IMR-90 (cell line): Measurements from ENCODE around the gene STEAP4. TPM values are rescaled to one million over a fixed set of nuclear protein-coding genes. Genes with fewer than 3 reads are reported as not detected.

Source experiments
- ATAC-seq: fragments of 200-7000 bp; cut with Tn5 transposase; 2 replicates; pipeline ENCODE4 v1.9.1; 2020; ENCODE audit warnings: low read depth, mild to moderate bottlenecking, moderate library complexity
- BruUV-seq: library from RNA; stranded (reverse); fragments of 400-500 nt; replicated peaks from 2 replicates; lab custom pipeline; 2021; lab: Mats Ljungman, UMichigan
- CTCF ChIA-PET: fragments of 300-600 bp; formaldehyde crosslinking; extraction: SDS; loops from one replicate; lab custom pipeline; 2021; ENCODE audit warnings: antibody characterized with exemption; lab: Yijun Ruan, JAX
- POLR2A ChIA-PET: fragments of 300-600 bp; sonication (Branson Sonifier 250); formaldehyde crosslinking; loops from one replicate; lab custom pipeline; 2022; ENCODE audit warnings: antibody characterized with exemption; ENCODE audit not compliant: unreplicated experiment; lab: Charles Lee
- DNase-seq: peaks from one replicate; pipeline ENCODE4 v3.0.0; 2013
- H2AFZ ChIP-seq: replicated peaks from 2 replicates; pipeline ENCODE3; 2013; ENCODE audit warnings: low read length, mild to moderate bottlenecking; ENCODE audit not compliant: poor library complexity
- H2AK5ac ChIP-seq: 2 replicates; pipeline ENCODE4 v1.6.1; 2013; ENCODE audit warnings: low read depth, low read length, inconsistent platforms
- H2AK9ac ChIP-seq: replicated peaks from 2 replicates; pipeline ENCODE3; 2013; ENCODE audit warnings: mild to moderate bottlenecking, low read depth, low read length, moderate library complexity; ENCODE audit not compliant: poor library complexity
- H2BK120ac ChIP-seq: 2 replicates; pipeline ENCODE4 v1.6.1; 2013; ENCODE audit warnings: low read depth, low read length, inconsistent platforms
- H2BK15ac ChIP-seq: 3 replicates; pipeline ENCODE4 v1.6.1; 2013; ENCODE audit warnings: low read depth, low read length, inconsistent platforms
- H2BK20ac ChIP-seq: 2 replicates; pipeline ENCODE4 v1.6.1; 2013; ENCODE audit warnings: low read depth, mild to moderate bottlenecking, inconsistent platforms, low read length, moderate library complexity
- H2BK5ac ChIP-seq: 2 replicates; pipeline ENCODE4 v1.6.1; 2013; ENCODE audit warnings: mild to moderate bottlenecking, low read depth, low read length, inconsistent platforms; ENCODE audit not compliant: poor library complexity, severe bottlenecking
- H3K14ac ChIP-seq: replicated peaks from 2 replicates; pipeline ENCODE4 v1.6.1; 2013; ENCODE audit warnings: low read depth, low read length, inconsistent platforms
- H3K18ac ChIP-seq: 2 replicates; pipeline ENCODE4 v1.6.1; 2013; ENCODE audit warnings: low read depth, low read length, control low read depth
- H3K23ac ChIP-seq: 2 replicates; pipeline ENCODE4 v1.6.1; 2013; ENCODE audit warnings: low read depth, low read length, inconsistent platforms
- H3K27ac ChIP-seq: 2 replicates; pipeline ENCODE4 v1.5.1; 2013; ENCODE audit warnings: mild to moderate bottlenecking, control low read depth, low read length; ENCODE audit not compliant: insufficient read depth
- H3K27me3 ChIP-seq: 2 replicates; pipeline ENCODE4 v1.6.1; 2013; ENCODE audit warnings: low read length; ENCODE audit not compliant: control insufficient read depth, insufficient read depth
- H3K36me3 ChIP-seq: 2 replicates; pipeline ENCODE4 v1.6.1; 2013; ENCODE audit warnings: low read length, mixed read lengths; ENCODE audit not compliant: control insufficient read depth, insufficient read depth
- H3K4ac ChIP-seq: 2 replicates; pipeline ENCODE4 v1.6.1; 2013; ENCODE audit warnings: low read depth, low read length, inconsistent platforms
- H3K4me1 ChIP-seq: 2 replicates; pipeline ENCODE4 v1.6.1; 2013; ENCODE audit warnings: low read length, mixed read lengths; ENCODE audit not compliant: control insufficient read depth, insufficient read depth
- H3K4me2 ChIP-seq: 2 replicates; pipeline ENCODE4 v1.6.1; 2013; ENCODE audit warnings: low read depth, mild to moderate bottlenecking, control low read depth, low read length, moderate library complexity
- H3K4me3 ChIP-seq: 2 replicates; pipeline ENCODE4 v1.5.1; 2013; ENCODE audit warnings: low read depth, mild to moderate bottlenecking, control low read depth, low read length, moderate library complexity; ENCODE audit not compliant: insufficient read depth
- H3K56ac ChIP-seq: 2 replicates; pipeline ENCODE4 v1.6.1; 2013; ENCODE audit warnings: low read length, inconsistent platforms; ENCODE audit not compliant: insufficient read depth; ENCODE audit errors: extremely low read depth
- H3K79me1 ChIP-seq, 2 experiments: 2 replicates each; pipeline ENCODE4 v1.6.1; 2013; ENCODE audit warnings: low read length in 2 of 2, inconsistent platforms in 1 of 2, low read depth in 1 of 2
- H3K9ac ChIP-seq: 2 replicates; pipeline ENCODE4 v1.6.1; 2013; ENCODE audit warnings: low read depth, low read length, control low read depth
- H3K9me1 ChIP-seq: 2 replicates; pipeline ENCODE4 v1.6.1; 2013; ENCODE audit warnings: low read length, inconsistent platforms; ENCODE audit not compliant: insufficient read depth
- H3K9me3 ChIP-seq: 2 replicates; pipeline ENCODE4 v1.6.1; 2013; ENCODE audit warnings: low read length; ENCODE audit not compliant: control insufficient read depth, insufficient read depth
- H4K20me1 ChIP-seq: 2 replicates; pipeline ENCODE4 v1.6.1; 2013; ENCODE audit warnings: low read length, inconsistent platforms; ENCODE audit not compliant: insufficient read depth
- H4K5ac ChIP-seq: 2 replicates; pipeline ENCODE4 v1.6.1; 2013; ENCODE audit warnings: mild to moderate bottlenecking, low read depth, low read length, control low read depth
- H4K8ac ChIP-seq, 2 experiments: 2 replicates each; pipeline ENCODE4 v1.6.1; 2013; ENCODE audit warnings: low read depth in 2 of 2, low read length in 2 of 2, control low read depth in 1 of 2, inconsistent platforms in 1 of 2
- H4K91ac ChIP-seq: 2 replicates; pipeline ENCODE4 v1.6.1; 2013; ENCODE audit warnings: low read depth, low read length, inconsistent platforms; ENCODE audit not compliant: insufficient read depth
- BHLHE40 ChIP-seq: fragments of 150-350 bp; IDR thresholded peaks from 2 replicates; pipeline ENCODE4 v1.6.1; 2016; ENCODE audit warnings: mild to moderate bottlenecking, low read depth, low read length
- CEBPB ChIP-seq: IDR thresholded peaks from 2 replicates; pipeline ENCODE4 v1.6.1; 2012; ENCODE audit warnings: low read depth, low read length, improper control_type of control experiment
- CTCF ChIP-seq: conservative IDR thresholded peaks from 2 replicates; pipeline ENCODE4 v1.5.1; 2012; ENCODE audit warnings: mild to moderate bottlenecking, low read depth, low read length, improper control_type of control experiment
- FOS ChIP-seq: fragments of 150-350 bp; IDR thresholded peaks from 2 replicates; pipeline ENCODE4 v1.6.1; 2016; ENCODE audit warnings: low read depth, low read length
- MXI1 ChIP-seq: IDR thresholded peaks from 2 replicates; pipeline ENCODE4 v1.6.1; 2012; ENCODE audit warnings: low read depth, mild to moderate bottlenecking, low read length, moderate library complexity, borderline replicate concordance
- NFE2L2 ChIP-seq: fragments of 150-350 bp; IDR thresholded peaks from 2 replicates; pipeline ENCODE4 v1.6.1; 2016; ENCODE audit warnings: low read depth, mild to moderate bottlenecking, low read length
- RAD21 ChIP-seq: IDR thresholded peaks from 2 replicates; pipeline ENCODE4 v1.6.1; 2012; ENCODE audit warnings: low read length, improper control_type of control experiment
- RCOR1 ChIP-seq: IDR thresholded peaks from 2 replicates; pipeline ENCODE4 v1.6.1; 2012; ENCODE audit warnings: mild to moderate bottlenecking, low read length, improper control_type of control experiment; ENCODE audit not compliant: insufficient replicate concordance
- RFX5 ChIP-seq: IDR thresholded peaks from 2 replicates; pipeline ENCODE4 v1.8.0; 2012; ENCODE audit warnings: low read depth, mild to moderate bottlenecking, low read length, moderate library complexity
- SMC3 ChIP-seq: fragments of 150-350 bp; IDR thresholded peaks from 2 replicates; pipeline ENCODE4 v1.6.1; 2016; ENCODE audit warnings: low read depth, mild to moderate bottlenecking, antibody characterized with exemption, low read length, moderate library complexity
- WGBS, 2 experiments: methylation state at CpG; one replicate each; pipeline versions ENCODE4 v1.1.5 to v1.1.7; 2013; ENCODE audit warnings: missing lambda C conversion rate in 2 of 2; ENCODE audit not compliant: insufficient read length in 1 of 2; ENCODE audit errors: extremely low coverage in 2 of 2; 5-methylcytosine and 5-hydroxymethylcytosine counted together
- dilution Hi-C: fragments of 300-500 bp; cut with HindIII; formaldehyde crosslinking; loops from one replicate; pipeline ENCODE4 v1.14.3; 2018; ENCODE audit warnings: low sequenced_read_pairs; ENCODE audit not compliant: unreplicated experiment
- in situ Hi-C: fragments of 300-500 bp; cut with MboI; formaldehyde crosslinking; loops from 3 replicates; pipeline ENCODE4 v1.14.3; 2019; ENCODE audit warnings: low sequenced_read_pairs, inconsistent platforms, mixed read lengths
- intact Hi-C: fragments of 100-400 bp; cut with micrococcal nuclease; formaldehyde crosslinking; loops from 2 replicates; pipeline ENCODE4 v1.10.0; 2022
- polyA plus RNA-seq, 3 experiments: library from polyadenylated mRNA; depleted of rRNA; stranded (reverse); fragments of >200 nt; gene quantifications; 2 replicates each; pipeline ENCODE4 v1.2.3, GENCODE V29; 2012; ENCODE audit warnings: low replicate concordance in 1 of 3
- total RNA-seq: library from RNA; depleted of rRNA; stranded (reverse); fragments of >200 nt; gene quantifications from 2 replicates; pipeline ENCODE4 v1.2.3, GENCODE V29; 2012
- TF ChIP-seq, protein P1 (sequence below): fragments of 150-350 bp; IDR thresholded peaks from 2 replicates; pipeline ENCODE4 v1.6.1; 2017; ENCODE audit warnings: mild to moderate bottlenecking, antibody characterized with exemption, low read length, low read depth

The STEAP4 gene
- total and polyA plus RNA-seq, 2 of the 4 experiments (the other 2 are of a cell fraction) = not detected

GRCh38 chr7:88300401-88300945 lies 6.2 kb downstream of the STEAP4 start:
- Histone ChIP-seq H3K9ac (no peak overlapping the region), H3K27me3 (no peaks in the 10 kb centered on the region), H4K91ac (no peak overlapping the region), H2AFZ (no peak overlapping the region), H3K27ac (no peak overlapping the region), H3K18ac (no peak overlapping the region), H3K56ac (no peak overlapping the region), H2AK9ac (no peak overlapping the region), H4K8ac (no peak overlapping the region), H3K4me1 (no peaks in the 10 kb centered on the region), H3K4ac (no peak overlapping the region), H2AK5ac (no peak overlapping the region), H3K4me2 (no peak overlapping the region), H2BK15ac (no peak overlapping the region), H3K4me3 (no peak overlapping the region), H4K20me1 (no peaks in the 10 kb centered on the region), H2BK5ac (no peak overlapping the region), H2BK20ac (no peak overlapping the region), H3K79me1 (no peaks in the 10 kb centered on the region), H3K23ac (no peak overlapping the region), H3K36me3 (no peaks in the 10 kb centered on the region), H3K9me1 (no peaks in the 10 kb centered on the region), H4K5ac (no peak overlapping the region), H3K9me3 (no peaks in the 10 kb centered on the region), H3K14ac (no peak overlapping the region), H2BK120ac (no peak overlapping the region)
- TF ChIP-seq BHLHE40 = no peak
- no peak for TF ChIP-seq NFE2L2
- TF ChIP-seq, protein P1, sequence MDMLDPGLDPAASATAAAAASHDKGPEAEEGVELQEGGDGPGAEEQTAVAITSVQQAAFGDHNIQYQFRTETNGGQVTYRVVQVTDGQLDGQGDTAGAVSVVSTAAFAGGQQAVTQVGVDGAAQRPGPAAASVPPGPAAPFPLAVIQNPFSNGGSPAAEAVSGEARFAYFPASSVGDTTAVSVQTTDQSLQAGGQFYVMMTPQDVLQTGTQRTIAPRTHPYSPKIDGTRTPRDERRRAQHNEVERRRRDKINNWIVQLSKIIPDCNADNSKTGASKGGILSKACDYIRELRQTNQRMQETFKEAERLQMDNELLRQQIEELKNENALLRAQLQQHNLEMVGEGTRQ = no peak
- TF ChIP-seq CTCF = no peak
- TF ChIP-seq CEBPB = no peak
- no peak for TF ChIP-seq RFX5
- TF ChIP-seq SMC3 = no peak
- TF ChIP-seq RAD21 = no peak
- no peak for TF ChIP-seq RCOR1
- TF ChIP-seq MXI1 = no peak
- no peak for TF ChIP-seq FOS
- POLR2A ChIA-PET = no interaction called here
- DNase-seq (no peak), ATAC-seq (no peak)
- dilution Hi-C loops (no loop called here), in situ Hi-C loops (no loop called here), intact Hi-C loops (no loop called here)
- BruUV-seq = no TSS peak
- no CpG with 5 or more reads among the region's 1 CpG for WGBS, 2 experiments
- CTCF ChIA-PET = no interaction called here
